ENCODE results near the gene GRB2.
"Not testable (repeated sequence)": the region's sequence is repeated elsewhere in the genome, so short reads cannot be mapped to it uniquely, and the experiment has no call there.

GRB2 gene

DNA sequence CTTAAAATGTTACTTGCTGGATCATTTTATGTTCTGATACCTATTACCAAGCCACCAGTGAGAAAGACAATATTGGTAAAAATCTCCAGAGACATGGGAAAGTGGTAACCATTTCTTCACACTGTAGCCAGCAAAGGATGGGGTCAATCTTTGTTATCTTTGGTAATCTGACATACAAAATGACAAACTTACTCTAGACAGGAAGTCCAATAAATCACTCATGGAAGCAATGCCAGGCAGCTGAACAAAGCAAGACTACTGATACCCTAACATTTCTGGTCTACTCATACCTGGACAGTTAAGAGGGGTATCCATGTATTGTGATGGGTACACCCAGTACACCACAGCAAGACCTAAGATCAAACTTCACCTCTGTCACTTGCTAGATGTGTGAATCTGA, 19.0 kb downstream of the GRB2 start:
- DNase-seq (ENCODE audit: low read depth) = no peak
- no peak overlapping the region for H3K4me3 ChIP-seq (replicated peaks; ENCODE audit: low read depth, low read length)
- no peak for TF ChIP-seq CTCF (IDR thresholded peaks at IDR 0.05; ENCODE audit: low read length, missing control alignments)

GRCh38 chr17:75384751-75385150, 20.7 kb downstream of the GRB2 start:
- no peak for TF ChIP-seq CTCF (IDR thresholded peaks at IDR 0.05; ENCODE audit: low read length, missing control alignments)

DNA sequence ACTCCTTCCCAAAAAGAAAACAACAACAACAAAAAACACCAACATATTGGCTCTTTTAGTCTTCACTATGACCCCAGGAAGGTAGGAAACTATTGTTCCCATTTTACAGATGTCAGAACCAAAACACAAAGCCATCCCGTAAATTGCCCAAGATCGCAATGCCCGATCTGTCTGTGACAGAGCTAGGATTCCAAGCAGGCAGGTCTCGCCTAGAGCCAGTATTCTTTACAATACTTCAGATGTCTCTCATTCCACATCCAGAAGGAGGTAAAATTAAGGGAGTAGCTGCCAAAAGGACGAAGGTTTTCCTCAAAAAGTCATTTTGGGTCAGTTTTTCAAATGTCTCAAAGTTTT, 21.7 kb downstream of the GRB2 start:
- DNase-seq (ENCODE audit: low read depth) = no peak
- no peak for TF ChIP-seq CTCF (IDR thresholded peaks at IDR 0.05; ENCODE audit: low read length, missing control alignments)
- H3K4me3 ChIP-seq (replicated peaks; ENCODE audit: low read depth, low read length) = no peak overlapping the region

More at GRCh38 chr17:75384751-75385150, 20.7 kb downstream of the GRB2 start:
- no peak overlapping the region for H3K4me3 ChIP-seq (replicated peaks; ENCODE audit: low read depth, low read length)
- DNase-seq (ENCODE audit: low read depth) = no peak

DNA sequence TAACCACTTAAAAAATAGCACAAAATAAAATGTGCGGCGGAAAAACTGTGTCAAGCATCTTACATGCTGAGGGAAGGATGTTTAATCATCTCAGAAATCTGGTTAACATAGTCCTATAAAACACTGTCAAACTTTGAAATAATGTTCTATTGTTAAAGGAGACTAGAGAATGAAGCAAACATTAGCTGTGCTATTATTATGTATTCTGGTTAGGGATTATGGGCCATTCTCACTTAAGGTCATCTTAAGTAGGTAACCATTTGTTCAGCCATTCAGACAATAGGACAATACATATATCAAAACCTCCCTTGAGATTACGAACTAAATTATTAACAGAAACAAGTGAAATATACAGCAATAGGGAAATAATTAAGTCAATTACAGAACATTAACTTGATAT, 24.7 kb downstream of the GRB2 start:
- no peak for DNase-seq (ENCODE audit: low read depth)
- H3K4me3 ChIP-seq (replicated peaks; ENCODE audit: low read depth, low read length) = no peak overlapping the region
- TF ChIP-seq CTCF (IDR thresholded peaks at IDR 0.05; ENCODE audit: low read length, missing control alignments) = no peak

GRCh38 chr17:75380315-75380714, 25.2 kb downstream of the GRB2 start:
- H3K4me3 ChIP-seq (replicated peaks; ENCODE audit: low read depth, low read length) = no peak overlapping the region
- no peak for DNase-seq (ENCODE audit: low read depth)
- no peak for TF ChIP-seq CTCF (IDR thresholded peaks at IDR 0.05; ENCODE audit: low read length, missing control alignments)

DNA sequence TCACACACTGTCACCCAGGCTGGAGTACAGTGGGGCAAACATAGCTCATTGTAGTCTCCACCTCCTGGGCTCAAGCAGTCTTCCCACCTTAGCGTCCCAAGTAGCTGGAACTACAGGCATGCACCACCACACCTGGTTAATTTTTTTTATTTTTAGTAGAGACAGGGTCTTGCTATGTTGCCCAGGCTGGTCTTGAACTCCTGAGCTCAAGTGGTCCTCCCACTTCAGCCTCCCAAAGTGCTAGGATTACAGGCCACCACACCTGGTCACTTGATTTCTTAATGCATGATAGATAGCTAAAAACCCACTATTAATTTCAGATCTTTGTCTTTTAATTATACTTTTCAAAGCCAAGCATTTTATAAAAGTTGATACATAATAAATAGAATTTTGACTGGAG, 26.1 kb downstream of the GRB2 start:
- not testable (repeated sequence) for H3K4me3 ChIP-seq (replicated peaks; ENCODE audit: low read depth, low read length)

GRCh38 chr17:75373280-75373679, 32.2 kb downstream of the GRB2 start:
- no peak for TF ChIP-seq CTCF (IDR thresholded peaks at IDR 0.05; ENCODE audit: low read length, missing control alignments)
- H3K4me3 ChIP-seq (replicated peaks; ENCODE audit: low read depth, low read length) = no peak overlapping the region

More for the DNA sequence above, 26.1 kb downstream of the GRB2 start:
- DNase-seq (ENCODE audit: low read depth) = not testable (repeated sequence)

GRCh38 chr17:75371981-75372380, 33.5 kb downstream of the GRB2 start:
- no peak for TF ChIP-seq CTCF (IDR thresholded peaks at IDR 0.05; ENCODE audit: low read length, missing control alignments)
- DNase-seq (ENCODE audit: low read depth) = no peak
- H3K4me3 ChIP-seq (replicated peaks; ENCODE audit: low read depth, low read length) = no peak overlapping the region

More at GRCh38 chr17:75373280-75373679, 32.2 kb downstream of the GRB2 start:
- no peak for DNase-seq (ENCODE audit: low read depth)
